AG04450 (cell line): ENCODE data around the gene BCDIN3D. TPM values are rescaled to one million over a fixed set of nuclear protein-coding genes. Genes with fewer than 3 reads are reported as not detected.
A peak's percentile ranks its signal among the peaks of the same experiment; 100 is the strongest.

Experiments
- CTCF ChIA-PET: fragments of 300-600, 350-600 bp; formaldehyde crosslinking; extraction: SDS; loops from one replicate; lab custom pipeline; 2022; ENCODE audit warnings: antibody characterized with exemption, inconsistent platforms; lab: Charles Lee
- POLR2A ChIA-PET: fragments of 350-600 bp; formaldehyde crosslinking; extraction: SDS; loops from one replicate; lab custom pipeline; 2021; ENCODE audit warnings: antibody characterized with exemption, inconsistent platforms; lab: Yijun Ruan, JAX
- DNase-seq: peaks from one replicate; pipeline ENCODE4 v3.0.0-alpha.2; 2011; ENCODE audit warnings: low read depth, low spot score
- H3K27ac ChIP-seq: one replicate; pipeline ENCODE4 v1.5.1; 2012; ENCODE audit warnings: low read depth, low read length, control low read depth
- H3K27me3 ChIP-seq: one replicate; pipeline ENCODE4 v1.6.0; 2012; ENCODE audit warnings: low read length; ENCODE audit not compliant: control insufficient read depth, insufficient read depth
- H3K4me3 ChIP-seq: 2 replicates; pipeline ENCODE4 v1.5.1; 2011; ENCODE audit warnings: mild to moderate bottlenecking, low read depth, low read length, control low read depth
- H3K9me3 ChIP-seq: 2 replicates; pipeline ENCODE4 v1.5.1; 2012; ENCODE audit warnings: low read length; ENCODE audit not compliant: control insufficient read depth, insufficient read depth
- polyA minus RNA-seq: library from RNA; depleted of rRNA, polyadenylated mRNA; stranded (reverse); fragments of >200 nt; gene quantifications from 2 replicates; pipeline ENCODE4 v1.2.3, GENCODE V29; 2011; rRNA and poly(A)+ RNA removed
- polyA plus RNA-seq: library from polyadenylated mRNA; depleted of rRNA; stranded (reverse); fragments of >200 nt; gene quantifications from 2 replicates; pipeline ENCODE4 v1.2.3, GENCODE V29; 2011; rRNA removed
- TF ChIP-seq, protein P1 (sequence below): IDR thresholded peaks from 2 replicates; pipeline ENCODE4 v1.5.1; 2011; ENCODE audit warnings: low read depth, low read length, control low read depth, inconsistent platforms

Gene BCDIN3D, protein sequence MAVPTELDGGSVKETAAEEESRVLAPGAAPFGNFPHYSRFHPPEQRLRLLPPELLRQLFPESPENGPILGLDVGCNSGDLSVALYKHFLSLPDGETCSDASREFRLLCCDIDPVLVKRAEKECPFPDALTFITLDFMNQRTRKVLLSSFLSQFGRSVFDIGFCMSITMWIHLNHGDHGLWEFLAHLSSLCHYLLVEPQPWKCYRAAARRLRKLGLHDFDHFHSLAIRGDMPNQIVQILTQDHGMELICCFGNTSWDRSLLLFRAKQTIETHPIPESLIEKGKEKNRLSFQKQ
- polyA plus RNA-seq = 3.7 and 3.8 TPM in 2 replicates
- 2.4 and 3.0 TPM in 2 replicates for polyA minus RNA-seq

DNA sequence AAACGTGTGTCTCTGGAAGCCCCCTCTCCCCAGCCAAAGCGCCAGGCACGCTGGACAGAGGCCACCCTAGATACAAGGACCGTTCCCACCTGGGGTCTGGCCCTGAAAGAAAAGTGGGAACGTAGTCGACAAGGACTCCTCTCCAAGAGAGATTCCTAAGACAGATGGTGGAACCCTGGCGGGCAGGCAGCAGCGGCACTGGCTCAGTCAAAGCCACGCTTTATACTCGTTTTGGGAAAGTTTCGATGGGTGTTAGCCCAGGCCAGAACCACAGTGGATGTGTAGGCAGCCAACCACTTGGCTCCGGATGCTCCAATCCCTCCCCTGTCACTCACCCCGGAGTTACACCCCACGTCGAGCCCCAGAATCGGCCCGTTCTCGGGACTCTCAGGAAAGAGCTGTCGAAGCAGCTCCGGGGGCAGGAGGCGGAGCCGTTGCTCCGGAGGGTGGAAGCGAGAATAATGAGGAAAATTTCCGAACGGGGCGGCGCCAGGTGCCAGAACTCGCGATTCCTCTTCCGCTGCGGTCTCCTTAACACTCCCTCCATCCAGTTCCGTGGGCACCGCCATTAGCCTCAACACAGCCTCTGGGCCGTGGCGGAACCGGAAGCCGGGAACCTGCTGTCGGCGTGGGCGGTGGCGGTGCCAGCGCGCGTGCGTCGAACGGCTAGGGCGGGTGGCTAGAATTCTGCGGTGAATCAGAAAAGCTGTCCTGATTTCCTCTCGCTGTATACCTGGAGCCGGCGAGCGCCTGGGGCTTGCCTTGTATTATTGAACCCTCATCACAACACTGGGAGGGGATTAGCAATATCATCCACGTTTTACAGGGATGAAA is at the start of gene BCDIN3D:
Gene BCDIN3D (minus strand): TSS at position 588 of the 834 bp plus-strand sequence. CDS start 19 bp downstream, at position 569.
- H3K27me3 ChIP-seq = no peaks in the 10 kb centered on the region
- TF ChIP-seq, protein P1, sequence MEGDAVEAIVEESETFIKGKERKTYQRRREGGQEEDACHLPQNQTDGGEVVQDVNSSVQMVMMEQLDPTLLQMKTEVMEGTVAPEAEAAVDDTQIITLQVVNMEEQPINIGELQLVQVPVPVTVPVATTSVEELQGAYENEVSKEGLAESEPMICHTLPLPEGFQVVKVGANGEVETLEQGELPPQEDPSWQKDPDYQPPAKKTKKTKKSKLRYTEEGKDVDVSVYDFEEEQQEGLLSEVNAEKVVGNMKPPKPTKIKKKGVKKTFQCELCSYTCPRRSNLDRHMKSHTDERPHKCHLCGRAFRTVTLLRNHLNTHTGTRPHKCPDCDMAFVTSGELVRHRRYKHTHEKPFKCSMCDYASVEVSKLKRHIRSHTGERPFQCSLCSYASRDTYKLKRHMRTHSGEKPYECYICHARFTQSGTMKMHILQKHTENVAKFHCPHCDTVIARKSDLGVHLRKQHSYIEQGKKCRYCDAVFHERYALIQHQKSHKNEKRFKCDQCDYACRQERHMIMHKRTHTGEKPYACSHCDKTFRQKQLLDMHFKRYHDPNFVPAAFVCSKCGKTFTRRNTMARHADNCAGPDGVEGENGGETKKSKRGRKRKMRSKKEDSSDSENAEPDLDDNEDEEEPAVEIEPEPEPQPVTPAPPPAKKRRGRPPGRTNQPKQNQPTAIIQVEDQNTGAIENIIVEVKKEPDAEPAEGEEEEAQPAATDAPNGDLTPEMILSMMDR = no peak
- H3K4me3 ChIP-seq = peak within 1 kb of the TSS; percentile 83
- ChIA-PET CTCF (interaction anchor here (1.4 kb wide), 1 partner anchor 24 kb away, joined by 7 read pairs; no protein-coding TSS in a partner anchor), POLR2A (interaction anchor here (0.6 to 1.8 kb wide), 5 partner anchors 15 to 262 kb away, joined by 3 to 23 read pairs (median 3); partner anchors contain the start of gene NCKAP5L)
- no peaks in the 10 kb centered on the region for H3K9me3 ChIP-seq
- peak; percentile 65 for DNase-seq
- H3K27ac ChIP-seq = peak within 1 kb of the TSS; percentile 92

DNA sequence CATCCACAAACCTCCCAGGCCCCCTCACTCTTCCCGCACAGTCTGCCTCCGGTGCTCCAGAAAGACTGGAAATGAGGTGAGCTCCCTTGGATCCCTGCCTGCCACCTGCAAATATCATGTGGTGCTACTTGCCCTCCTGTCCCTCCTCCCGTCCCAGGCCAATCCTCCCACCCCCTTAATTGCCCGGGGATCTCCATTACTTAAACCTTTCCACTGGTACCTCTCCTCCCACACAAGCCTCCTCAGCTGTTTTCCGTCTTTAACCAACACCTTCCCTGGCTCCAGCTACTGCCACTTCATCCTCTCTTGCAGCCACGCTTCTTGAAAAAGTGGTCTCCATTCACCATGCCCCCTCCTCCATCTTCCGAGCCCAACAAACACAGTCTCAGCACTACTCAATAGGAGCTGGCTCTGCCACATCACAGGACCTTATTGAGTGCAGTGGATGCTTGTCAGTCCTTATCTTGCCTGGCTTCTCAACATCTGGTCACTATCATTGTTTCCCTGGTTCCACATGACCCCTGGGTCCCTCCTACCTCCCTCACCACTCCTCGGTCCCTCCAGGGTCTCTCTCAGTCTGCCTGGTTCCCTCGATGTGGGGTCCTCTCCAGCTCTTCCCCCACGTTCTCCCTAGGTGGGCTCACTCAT is 49.3 kb upstream of the BCDIN3D start:
- CTCF ChIA-PET = interaction anchor here (0.9 kb wide), 1 partner anchor 76 kb away, joined by 3 read pairs; no protein-coding TSS in a partner anchor
- POLR2A ChIA-PET = no interaction called here
- H3K9me3 ChIP-seq = no peaks in the 10 kb centered on the region
- TF ChIP-seq, protein P1 = no peak
- H3K27me3 ChIP-seq = peaks cover 45% of the 10 kb centered on the region
- H3K27ac ChIP-seq = no peak overlapping the region
- DNase-seq = no peak
- no peak overlapping the region for H3K4me3 ChIP-seq

DNA sequence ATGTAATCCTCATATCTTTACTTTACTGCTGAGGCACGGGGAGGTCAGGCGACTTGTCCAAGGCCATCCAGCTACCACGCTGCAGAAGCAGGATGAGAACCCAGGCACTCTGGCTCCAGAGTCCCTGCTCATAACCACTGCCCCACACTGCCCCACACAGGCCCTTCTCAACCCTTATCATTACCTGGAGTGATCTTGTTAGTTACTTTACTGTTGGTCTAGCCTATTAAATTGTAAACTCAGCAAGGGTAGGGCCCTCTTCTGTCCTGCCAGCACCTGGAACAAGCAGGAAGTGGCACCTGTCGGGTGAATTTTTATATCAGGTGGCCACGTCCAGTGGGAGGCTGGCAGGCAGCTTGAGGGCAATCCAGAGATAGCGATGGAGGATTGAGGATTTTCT is 48.6 kb upstream of the BCDIN3D start:
- H3K4me3 ChIP-seq = no peak overlapping the region
- H3K27ac ChIP-seq = no peak overlapping the region
- TF ChIP-seq, protein P1 = no peak
- ChIA-PET POLR2A (no interaction called here), CTCF (no interaction called here)
- no peaks in the 10 kb centered on the region for H3K9me3 ChIP-seq
- H3K27me3 ChIP-seq = peaks cover 49% of the 10 kb centered on the region
- no peak for DNase-seq

DNA sequence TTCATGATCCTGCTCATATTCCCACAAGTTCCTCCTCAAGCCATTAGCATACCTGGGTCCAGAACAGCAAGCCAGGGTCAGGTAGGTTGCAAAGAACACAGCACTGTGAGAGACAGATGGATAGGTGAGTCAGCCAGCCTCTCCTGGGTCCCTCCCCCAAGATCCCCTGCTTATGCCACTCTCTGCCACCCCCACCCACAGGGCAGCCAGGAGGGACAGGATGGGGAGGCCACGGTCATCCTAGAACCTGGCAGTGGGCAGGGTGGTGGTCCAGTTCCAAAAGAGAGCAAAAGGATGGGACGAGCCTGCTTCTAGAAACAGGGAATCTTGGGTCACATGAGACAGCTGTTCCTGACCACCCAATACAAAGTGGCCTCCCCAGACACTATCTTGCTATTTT is 48.1 kb upstream of the BCDIN3D start:
- H3K27me3 ChIP-seq = peaks cover 50% of the 10 kb centered on the region
- H3K9me3 ChIP-seq = no peaks in the 10 kb centered on the region
- H3K4me3 ChIP-seq = no peak overlapping the region
- TF ChIP-seq, protein P1 = no peak
- no peak overlapping the region for H3K27ac ChIP-seq
- no peak for DNase-seq
- CTCF ChIA-PET = no interaction called here
- POLR2A ChIA-PET = no interaction called here
